AML-193 (cell line): ENCODE data around the gene CAMKK2.
"Not testable (repeated sequence)": the region's sequence is repeated elsewhere in the genome, so short reads cannot be mapped to it uniquely, and the experiment has no call there.

Source experiments
- DNase-seq, 2 experiments: peaks; one replicate each; lab custom pipeline; 2025; lab: John Stamatoyannopoulos, UW

The CAMKK2 gene

GRCh38 chr12:121279071-121279375 is 17.5 kb downstream of the CAMKK2 start:
- DNase-seq = no peak

- peak in 1 of 2 experiments; percentile 6 for DNase-seq
These were observed 18.1 kb downstream of the CAMKK2 start for GRCh38 chr12:121278169-121279070.

- no peak for DNase-seq
These were observed 19.1 kb downstream of the CAMKK2 start for GRCh38 chr12:121277374-121277759.

- no peak for DNase-seq
These were observed 22.3 kb downstream of the CAMKK2 start for GRCh38 chr12:121274036-121274763.

DNA sequence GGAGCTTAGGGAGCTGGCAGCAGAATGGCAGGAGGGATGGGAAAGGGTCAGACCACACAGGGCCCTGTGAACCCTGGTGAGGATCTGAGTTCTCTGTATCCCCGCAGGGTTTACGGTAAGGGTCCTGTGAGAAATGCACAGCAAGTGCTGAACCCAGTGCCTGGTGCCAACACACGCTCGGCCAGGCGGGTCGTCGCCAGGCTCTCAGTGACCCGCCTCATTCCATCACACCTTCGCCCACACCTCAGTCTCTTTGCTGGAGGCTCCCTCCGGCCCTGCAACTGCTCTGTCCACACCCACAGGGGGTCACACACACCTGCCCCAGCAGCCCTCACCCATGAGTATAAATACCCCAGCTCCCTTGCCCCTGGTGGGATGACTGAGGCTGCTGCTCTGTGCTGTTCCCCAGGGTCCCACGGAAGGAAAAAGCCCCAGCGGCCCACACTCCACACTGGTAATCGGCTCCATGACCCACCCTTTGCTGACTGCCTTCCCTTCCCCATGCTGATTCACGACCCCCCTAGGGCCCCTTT is 23.1 kb downstream of the CAMKK2 start:
- no peak for DNase-seq

DNA sequence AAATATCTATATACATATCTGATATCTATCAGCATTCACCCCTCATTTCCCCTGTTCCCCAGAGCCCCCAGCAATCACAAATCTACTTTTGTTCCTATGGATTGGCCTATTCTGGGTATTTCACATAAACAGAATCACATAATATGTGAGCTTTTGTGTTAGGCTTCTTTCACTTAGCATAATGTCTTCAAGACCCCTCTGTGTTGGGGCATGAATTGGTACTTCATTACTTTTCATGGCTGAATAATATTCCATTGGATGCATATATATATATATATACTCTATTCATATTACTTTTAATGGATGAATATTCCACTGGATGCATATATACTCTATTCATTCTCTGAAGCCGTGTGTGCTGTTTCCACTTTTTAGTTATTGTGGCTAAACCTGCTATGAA is 28.7 kb downstream of the CAMKK2 start:
- DNase-seq = no peak

DNA sequence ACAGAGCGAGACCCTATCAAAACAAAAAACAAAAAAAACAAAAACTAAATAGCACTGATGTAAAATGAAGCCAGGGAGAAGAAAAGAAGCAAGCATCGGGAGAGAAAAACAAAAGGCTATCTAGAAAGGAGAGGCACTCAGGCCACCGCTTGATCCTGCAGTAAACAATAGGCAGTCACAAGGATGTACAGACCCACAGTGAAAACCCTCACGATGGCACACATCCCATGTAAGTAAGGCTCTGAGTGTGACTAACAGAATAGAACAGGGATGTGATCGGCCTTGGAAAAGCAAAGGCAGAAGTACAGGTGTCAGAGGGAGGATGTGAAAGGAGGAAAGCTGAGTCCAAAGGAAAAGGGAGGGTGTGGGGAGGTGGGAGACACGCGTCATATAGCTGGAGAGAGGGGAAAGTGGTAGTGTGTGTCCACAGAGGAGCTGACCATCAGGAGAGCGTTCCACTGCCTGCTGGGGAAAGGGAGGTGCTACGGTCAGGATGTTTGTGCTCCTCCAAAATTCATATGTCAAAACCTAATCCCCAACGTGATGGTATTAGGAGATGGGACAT is 31.5 kb downstream of the CAMKK2 start:
- no peak for DNase-seq

GRCh38 chr12:121264135-121264534 is 32.4 kb downstream of the CAMKK2 start:
- DNase-seq = no peak

- DNase-seq = no peak
These were observed 33.1 kb downstream of the CAMKK2 start for GRCh38 chr12:121263206-121263935.

- no peak for DNase-seq
These were observed 35.1 kb downstream of the CAMKK2 start for GRCh38 chr12:121261398-121261797.

DNA sequence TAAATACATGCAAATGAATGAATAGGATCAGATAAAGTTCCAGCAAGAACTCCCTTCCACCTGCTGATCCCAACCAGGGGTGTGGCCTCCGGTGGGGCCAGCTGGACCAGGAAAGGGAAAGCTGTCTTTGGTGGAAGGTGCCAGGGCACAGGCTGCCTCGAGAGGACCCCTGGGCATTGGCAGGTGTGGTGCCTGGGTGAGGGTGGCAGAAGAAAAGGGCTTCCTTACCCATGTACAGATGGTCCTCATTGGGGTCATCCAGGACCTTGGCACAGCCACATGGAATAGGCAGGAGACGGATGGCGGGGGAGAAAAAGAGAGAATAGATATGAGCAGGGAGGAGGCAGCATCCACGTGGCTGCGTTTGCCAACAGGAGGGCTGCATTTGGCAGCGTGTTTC is 36.4 kb downstream of the CAMKK2 start:
- no peak for DNase-seq

DNA sequence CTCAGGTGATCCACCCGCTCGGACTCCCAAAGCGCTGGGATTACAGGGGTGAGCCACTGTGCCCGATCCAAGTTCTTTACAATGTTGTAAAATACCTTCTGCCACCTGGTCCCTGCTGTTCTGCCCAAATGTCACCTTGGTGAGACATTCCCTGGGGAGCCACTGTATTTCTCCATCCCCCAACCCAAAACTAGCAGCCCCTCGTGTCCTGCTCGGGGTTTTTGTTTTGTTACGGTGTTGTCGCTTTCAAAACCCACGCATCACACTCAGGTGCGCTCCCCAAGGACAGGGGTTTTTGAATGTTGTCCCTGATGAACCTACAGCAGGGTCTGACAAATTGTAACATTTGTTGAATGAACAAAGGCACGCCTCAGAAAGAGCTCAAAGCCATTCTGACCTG is 37.4 kb downstream of the CAMKK2 start:
- no peak for DNase-seq

DNA sequence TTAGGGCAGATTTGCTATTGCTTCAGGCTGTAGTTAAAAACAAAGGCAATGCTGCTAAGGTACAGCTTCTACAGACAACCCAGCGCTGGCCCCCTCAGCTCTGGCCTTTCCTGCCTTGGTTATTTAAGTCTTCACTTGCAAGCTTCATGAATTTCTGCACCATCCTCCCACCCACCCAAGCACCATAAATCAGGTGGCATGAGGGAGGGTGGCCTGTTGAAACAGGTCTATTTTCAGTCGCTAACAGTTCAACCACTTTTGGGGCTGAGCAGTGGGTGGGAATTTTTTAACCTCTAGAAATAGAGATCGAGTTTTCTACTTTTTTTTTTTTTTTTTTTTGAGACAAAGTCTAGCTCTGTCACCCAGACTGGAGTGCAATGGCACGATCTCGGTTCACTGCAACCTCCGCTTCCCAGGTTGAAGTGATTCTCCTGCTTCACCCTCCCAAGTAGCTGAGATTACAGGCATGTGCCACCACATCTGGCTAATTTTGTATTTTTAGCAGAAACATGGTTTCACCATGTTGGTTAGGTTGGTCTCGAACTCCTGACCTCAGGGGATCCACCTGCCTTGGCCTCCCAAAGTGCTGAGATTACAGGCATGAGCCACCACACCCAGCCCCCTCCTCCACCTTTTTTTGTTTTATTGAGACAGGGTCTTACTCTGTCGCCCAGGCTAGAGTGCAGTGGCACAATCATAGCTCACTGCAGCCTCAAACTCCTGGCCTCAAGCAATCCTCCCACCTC is 38.6 kb downstream of the CAMKK2 start:
- DNase-seq = not testable (repeated sequence)

- DNase-seq = no peak
These were observed 41.1 kb downstream of the CAMKK2 start for GRCh38 chr12:121255433-121255832.

DNA sequence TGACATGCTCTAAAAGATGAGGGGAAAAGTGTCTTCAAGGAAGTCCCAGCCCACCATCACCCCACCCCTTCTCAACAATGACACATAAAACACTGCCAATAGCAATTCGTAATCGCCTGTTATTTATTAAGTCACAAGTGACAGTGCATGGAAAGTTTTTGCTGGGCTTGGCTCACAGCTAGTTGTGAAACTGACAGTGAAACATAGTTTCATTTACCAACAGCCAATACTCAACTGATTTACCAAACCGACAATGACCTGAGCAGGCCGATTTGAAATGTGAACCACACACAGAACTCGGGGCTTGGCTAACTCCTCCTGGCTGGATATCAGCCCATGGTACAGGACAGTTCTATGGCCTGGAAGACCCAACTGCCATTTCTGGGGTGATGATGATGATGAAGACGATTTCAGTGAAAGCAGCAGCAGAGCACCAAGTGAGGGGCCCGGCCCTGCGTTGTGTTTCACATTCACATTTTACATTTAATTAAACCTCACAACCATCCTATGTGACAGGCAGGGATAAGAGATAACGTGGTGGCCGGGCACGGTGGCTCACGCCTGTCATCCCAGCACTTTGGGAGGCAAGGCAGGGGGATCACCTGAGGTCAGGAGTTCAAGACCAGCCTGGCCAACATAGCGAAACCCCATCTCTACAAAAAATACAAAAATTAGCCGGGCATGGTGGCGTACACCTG is 42.7 kb downstream of the CAMKK2 start:
- DNase-seq = no peak

- DNase-seq = no peak
These were observed 43.7 kb downstream of the CAMKK2 start for GRCh38 chr12:121252712-121253345.

GRCh38 chr12:121251838-121252237 is 44.7 kb downstream of the CAMKK2 start:
- no peak for DNase-seq

DNA sequence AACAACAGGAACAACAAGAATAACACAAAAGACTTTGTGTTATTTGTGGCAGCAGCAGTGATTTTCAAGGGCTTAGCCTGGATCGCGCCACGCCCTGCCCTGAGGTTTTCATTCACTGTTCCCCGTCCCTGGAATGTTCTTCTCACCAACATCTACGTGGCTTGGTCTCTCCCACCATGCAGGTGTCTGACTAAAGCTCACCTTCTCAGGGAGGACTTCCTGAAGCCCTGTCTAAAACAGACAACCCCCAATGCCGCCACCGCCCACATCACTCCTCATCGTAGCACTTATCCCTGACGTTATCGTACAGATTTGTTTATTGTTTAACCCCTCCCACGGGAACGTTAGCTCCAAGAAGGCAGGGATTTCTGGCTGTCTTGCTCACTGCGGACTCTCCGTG is 46.1 kb downstream of the CAMKK2 start:
- no peak for DNase-seq

DNA sequence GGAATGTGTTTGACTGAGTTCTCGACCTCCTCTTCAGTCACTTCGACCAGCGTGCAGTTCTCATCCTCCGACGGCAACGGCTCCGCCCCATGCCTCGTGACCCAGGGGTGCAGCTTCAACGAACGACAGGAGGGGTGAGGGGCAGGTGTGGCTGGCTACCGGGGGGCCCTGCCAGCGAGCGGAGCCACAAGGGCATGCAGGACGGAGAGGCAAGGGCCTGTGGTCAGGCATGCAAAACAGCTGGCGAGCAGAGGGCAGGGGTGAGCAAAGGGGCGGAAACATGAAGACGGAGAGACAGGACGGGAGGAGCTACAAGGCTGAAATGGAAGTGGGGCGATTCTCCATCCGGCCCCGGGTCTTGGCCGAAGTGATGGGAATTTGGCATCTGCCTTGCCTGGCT is 47.9 kb downstream of the CAMKK2 start:
- DNase-seq = no peak

GRCh38 chr12:121246893-121247557 is 49.5 kb downstream of the CAMKK2 start:
- no peak for DNase-seq
